Measurements from ENCODE around the gene KIF18B.

Gene KIF18B

DNA sequence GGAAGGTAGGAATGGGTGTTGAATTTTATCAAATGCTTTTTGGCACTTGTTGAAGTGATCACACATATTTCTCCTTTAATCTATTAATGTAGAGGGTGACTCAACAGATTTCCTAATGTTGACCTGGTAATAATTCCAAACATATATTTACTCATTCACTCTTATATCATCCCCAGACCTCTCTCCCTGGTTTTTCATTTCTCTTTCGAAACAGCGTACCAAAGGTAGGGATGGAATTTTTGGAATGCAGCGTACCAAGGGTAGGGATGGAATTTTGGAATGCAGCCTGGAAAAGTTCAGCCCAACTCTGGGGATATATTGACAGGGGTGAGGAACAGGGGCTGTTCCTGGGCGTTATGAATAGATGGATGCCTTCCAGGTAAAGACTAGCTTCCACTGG lies 7.3 kb downstream of the KIF18B start:
- no peak for DNase-seq (ENCODE audit: low read depth in 1 of 2, low spot score in 1 of 2)
- H3K4me3 ChIP-seq (replicated peaks; ENCODE audit: insufficient read depth, low read length) = no peak overlapping the region
- TF ChIP-seq SPI1 (IDR thresholded peaks at IDR 0.05; ENCODE audit: borderline replicate concordance, low read depth) (no peak), GABPA (IDR thresholded peaks at IDR 0.05; ENCODE audit: low read depth) (no peak), POLR2AphosphoS5 (IDR thresholded peaks at IDR 0.05; ENCODE audit: low read depth) (no peak)
- TF ChIP-seq, protein P1, sequence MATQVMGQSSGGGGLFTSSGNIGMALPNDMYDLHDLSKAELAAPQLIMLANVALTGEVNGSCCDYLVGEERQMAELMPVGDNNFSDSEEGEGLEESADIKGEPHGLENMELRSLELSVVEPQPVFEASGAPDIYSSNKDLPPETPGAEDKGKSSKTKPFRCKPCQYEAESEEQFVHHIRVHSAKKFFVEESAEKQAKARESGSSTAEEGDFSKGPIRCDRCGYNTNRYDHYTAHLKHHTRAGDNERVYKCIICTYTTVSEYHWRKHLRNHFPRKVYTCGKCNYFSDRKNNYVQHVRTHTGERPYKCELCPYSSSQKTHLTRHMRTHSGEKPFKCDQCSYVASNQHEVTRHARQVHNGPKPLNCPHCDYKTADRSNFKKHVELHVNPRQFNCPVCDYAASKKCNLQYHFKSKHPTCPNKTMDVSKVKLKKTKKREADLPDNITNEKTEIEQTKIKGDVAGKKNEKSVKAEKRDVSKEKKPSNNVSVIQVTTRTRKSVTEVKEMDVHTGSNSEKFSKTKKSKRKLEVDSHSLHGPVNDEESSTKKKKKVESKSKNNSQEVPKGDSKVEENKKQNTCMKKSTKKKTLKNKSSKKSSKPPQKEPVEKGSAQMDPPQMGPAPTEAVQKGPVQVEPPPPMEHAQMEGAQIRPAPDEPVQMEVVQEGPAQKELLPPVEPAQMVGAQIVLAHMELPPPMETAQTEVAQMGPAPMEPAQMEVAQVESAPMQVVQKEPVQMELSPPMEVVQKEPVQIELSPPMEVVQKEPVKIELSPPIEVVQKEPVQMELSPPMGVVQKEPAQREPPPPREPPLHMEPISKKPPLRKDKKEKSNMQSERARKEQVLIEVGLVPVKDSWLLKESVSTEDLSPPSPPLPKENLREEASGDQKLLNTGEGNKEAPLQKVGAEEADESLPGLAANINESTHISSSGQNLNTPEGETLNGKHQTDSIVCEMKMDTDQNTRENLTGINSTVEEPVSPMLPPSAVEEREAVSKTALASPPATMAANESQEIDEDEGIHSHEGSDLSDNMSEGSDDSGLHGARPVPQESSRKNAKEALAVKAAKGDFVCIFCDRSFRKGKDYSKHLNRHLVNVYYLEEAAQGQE (IDR thresholded peaks at IDR 0.05; ENCODE audit: insufficient replicate concordance, low read depth) = no peak
- TF ChIP-seq, protein P2, sequence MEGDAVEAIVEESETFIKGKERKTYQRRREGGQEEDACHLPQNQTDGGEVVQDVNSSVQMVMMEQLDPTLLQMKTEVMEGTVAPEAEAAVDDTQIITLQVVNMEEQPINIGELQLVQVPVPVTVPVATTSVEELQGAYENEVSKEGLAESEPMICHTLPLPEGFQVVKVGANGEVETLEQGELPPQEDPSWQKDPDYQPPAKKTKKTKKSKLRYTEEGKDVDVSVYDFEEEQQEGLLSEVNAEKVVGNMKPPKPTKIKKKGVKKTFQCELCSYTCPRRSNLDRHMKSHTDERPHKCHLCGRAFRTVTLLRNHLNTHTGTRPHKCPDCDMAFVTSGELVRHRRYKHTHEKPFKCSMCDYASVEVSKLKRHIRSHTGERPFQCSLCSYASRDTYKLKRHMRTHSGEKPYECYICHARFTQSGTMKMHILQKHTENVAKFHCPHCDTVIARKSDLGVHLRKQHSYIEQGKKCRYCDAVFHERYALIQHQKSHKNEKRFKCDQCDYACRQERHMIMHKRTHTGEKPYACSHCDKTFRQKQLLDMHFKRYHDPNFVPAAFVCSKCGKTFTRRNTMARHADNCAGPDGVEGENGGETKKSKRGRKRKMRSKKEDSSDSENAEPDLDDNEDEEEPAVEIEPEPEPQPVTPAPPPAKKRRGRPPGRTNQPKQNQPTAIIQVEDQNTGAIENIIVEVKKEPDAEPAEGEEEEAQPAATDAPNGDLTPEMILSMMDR (IDR thresholded peaks at IDR 0.05; ENCODE audit: insufficient read depth, low read length) = no peak

DNA sequence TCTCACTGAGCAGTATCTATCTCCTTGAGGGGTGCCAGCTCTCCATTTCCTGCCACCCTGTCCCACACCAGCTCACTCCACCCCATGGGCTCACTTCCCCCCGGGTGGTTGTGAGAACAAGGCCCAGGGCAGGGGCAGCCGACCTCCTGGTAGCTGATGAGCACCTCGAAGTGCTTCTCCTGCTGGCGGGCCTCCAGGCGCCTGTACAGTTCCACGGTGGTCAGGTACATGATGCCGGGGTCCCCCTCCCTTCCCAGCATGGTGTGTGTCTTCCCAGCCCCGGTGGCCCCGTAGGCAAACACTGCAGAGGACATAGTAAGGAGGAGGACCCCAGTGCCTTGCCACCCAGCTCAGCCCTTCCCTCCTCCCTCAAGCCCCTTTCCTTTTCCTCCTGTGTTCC lies 12.5 kb downstream of the KIF18B start:
- no peak overlapping the region for H3K27ac ChIP-seq (replicated peaks)
- no peaks in the 10 kb centered on the region for H3K27me3 ChIP-seq (ENCODE audit: insufficient read depth, poor library complexity, severe bottlenecking)
- no peak for DNase-seq (ENCODE audit: low read depth in 1 of 2, low spot score in 1 of 2)
- H3K4me3 ChIP-seq (replicated peaks; ENCODE audit: insufficient read depth, low read length) = no peak overlapping the region
- TF ChIP-seq SPI1 (IDR thresholded peaks at IDR 0.05; ENCODE audit: borderline replicate concordance, low read depth) (no peak), GABPA (IDR thresholded peaks at IDR 0.05; ENCODE audit: low read depth) (no peak), POLR2AphosphoS5 (IDR thresholded peaks at IDR 0.05; ENCODE audit: low read depth) (no peak)
- TF ChIP-seq, protein P1 (IDR thresholded peaks at IDR 0.05; ENCODE audit: insufficient replicate concordance, low read depth) = no peak
- TF ChIP-seq, protein P2 (IDR thresholded peaks at IDR 0.05; ENCODE audit: insufficient read depth, low read length) = no peak

More for the DNA sequence above, 7.3 kb downstream of the KIF18B start:
- Histone ChIP-seq H3K27ac (replicated peaks) (no peak overlapping the region), H3K27me3 (ENCODE audit: insufficient read depth, poor library complexity, severe bottlenecking) (no peaks in the 10 kb centered on the region)

DNA sequence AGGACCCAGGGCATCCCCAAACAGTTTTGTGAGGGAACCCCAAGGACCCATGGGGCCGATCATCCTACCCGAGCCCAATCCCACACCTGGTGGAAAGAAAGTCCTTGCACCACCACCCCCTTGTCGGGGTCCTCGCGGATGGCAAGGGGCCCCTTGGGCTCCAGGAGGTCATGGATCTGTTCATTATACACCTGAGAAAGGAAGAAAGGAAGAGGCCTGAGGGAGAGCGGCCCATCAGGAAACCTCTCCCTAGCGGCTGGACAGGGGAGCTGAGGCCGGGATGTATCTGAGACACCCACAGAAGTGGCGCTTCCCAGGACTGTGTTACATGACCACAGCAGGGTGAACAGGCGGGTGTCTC lies 12.8 kb downstream of the KIF18B start:
- no peak overlapping the region for H3K27ac ChIP-seq (replicated peaks)
- no peak overlapping the region for H3K4me3 ChIP-seq (replicated peaks; ENCODE audit: insufficient read depth, low read length)
- DNase-seq (ENCODE audit: low read depth in 1 of 2, low spot score in 1 of 2) = no peak
- TF ChIP-seq GABPA (IDR thresholded peaks at IDR 0.05; ENCODE audit: low read depth) (no peak), SPI1 (IDR thresholded peaks at IDR 0.05; ENCODE audit: borderline replicate concordance, low read depth) (no peak), POLR2AphosphoS5 (IDR thresholded peaks at IDR 0.05; ENCODE audit: low read depth) (no peak)
- TF ChIP-seq, protein P1 (IDR thresholded peaks at IDR 0.05; ENCODE audit: insufficient replicate concordance, low read depth) = no peak
- TF ChIP-seq, protein P2 (IDR thresholded peaks at IDR 0.05; ENCODE audit: insufficient read depth, low read length) = no peak
- H3K27me3 ChIP-seq (ENCODE audit: insufficient read depth, poor library complexity, severe bottlenecking) = no peaks in the 10 kb centered on the region

Measured in HL-60 (cell line).